ENCODE results near the gene ADCYAP1R1. TPM values are rescaled to one million over a fixed set of nuclear protein-coding genes. Genes with fewer than 3 reads are reported as not detected.

The ADCYAP1R1 gene
- total and polyA plus RNA-seq, 8 donors = 0.25 to 20.1 (median 0.69) TPM

GRCh38 chr7:31133497-31133896 is 81.4 kb downstream of the ADCYAP1R1 start:
- TF ChIP-seq, protein P1, sequence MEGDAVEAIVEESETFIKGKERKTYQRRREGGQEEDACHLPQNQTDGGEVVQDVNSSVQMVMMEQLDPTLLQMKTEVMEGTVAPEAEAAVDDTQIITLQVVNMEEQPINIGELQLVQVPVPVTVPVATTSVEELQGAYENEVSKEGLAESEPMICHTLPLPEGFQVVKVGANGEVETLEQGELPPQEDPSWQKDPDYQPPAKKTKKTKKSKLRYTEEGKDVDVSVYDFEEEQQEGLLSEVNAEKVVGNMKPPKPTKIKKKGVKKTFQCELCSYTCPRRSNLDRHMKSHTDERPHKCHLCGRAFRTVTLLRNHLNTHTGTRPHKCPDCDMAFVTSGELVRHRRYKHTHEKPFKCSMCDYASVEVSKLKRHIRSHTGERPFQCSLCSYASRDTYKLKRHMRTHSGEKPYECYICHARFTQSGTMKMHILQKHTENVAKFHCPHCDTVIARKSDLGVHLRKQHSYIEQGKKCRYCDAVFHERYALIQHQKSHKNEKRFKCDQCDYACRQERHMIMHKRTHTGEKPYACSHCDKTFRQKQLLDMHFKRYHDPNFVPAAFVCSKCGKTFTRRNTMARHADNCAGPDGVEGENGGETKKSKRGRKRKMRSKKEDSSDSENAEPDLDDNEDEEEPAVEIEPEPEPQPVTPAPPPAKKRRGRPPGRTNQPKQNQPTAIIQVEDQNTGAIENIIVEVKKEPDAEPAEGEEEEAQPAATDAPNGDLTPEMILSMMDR (IDR thresholded peaks at IDR 0.05) = no peak
- TF ChIP-seq POLR2AphosphoS5 (IDR thresholded peaks at IDR 0.05) (peak in 1 of 3 donors; percentile 15), EP300 (IDR thresholded peaks at IDR 0.05) (no peak), POLR2A (IDR thresholded peaks at IDR 0.05) (no peak)
- Histone ChIP-seq H3K9me3 (no peaks in the 10 kb centered on the region), H3K27me3 (no peaks in the 10 kb centered on the region), H3K36me3 (no peaks in the 10 kb centered on the region), H3K4me1 (peaks cover 5 to 23% (median 17%) of the 10 kb centered on the region in 4 donors), H3K27ac (peak overlapping the region in 2 of 5 donors; percentile 3 to 44), H3K4me3 (no peak overlapping the region)
- intact Hi-C loops (cut with DNase I; ENCODE audit: low total_unique reads) = loop anchor here (10.0 kb wide), 2 partner anchors 501 to 601 kb away; no protein-coding TSS in a partner anchor
- WGBS, 5 donors = 22 to 46% (median 37%) methylated on average over 3 of the region's 3 CpGs
- no peak for DNase-seq

DNA sequence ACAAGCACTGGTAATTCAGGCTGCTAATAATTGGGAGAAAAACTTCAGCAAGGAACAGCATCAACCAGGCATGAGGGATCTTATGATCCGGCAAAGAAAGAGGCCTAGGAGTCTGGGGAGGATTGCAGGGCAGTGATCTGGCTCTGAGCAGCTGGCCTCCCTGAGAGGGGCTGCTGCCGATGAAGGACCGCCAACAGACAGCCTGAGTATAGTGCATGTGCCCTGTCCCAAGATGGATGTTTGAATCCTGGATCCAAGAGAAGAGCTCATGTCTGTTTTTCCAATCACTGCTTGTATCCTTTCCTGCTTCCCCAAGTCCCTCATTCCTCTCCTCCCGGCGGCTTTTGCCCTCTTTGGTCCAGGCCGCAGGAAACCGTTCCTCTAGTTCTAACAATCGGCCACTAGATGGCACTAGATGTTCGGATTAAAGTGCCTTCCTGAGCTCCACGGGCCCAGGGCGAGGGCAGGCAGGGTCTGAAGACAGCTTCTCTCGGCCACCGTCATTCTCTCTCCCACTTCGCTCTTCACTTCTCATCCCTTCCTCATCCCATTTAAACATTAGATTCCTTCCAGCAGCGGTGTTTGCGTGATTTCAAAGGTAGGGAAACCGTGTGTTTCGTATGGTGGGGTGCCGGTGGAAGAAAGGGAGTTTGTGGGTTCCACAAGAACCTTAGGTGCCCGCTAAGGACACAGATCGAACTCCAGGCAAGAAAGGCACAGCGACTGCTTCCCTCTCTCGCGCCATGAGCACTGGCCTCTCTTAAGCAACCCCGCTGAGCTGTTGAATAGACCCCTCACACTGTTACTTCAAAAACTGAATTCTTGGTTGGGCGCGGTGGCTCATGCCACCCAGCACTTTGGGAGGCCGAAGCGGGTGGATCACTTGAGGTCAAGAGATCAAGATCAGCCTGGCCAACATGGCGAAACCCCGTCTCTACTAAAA is 82.4 kb downstream of the ADCYAP1R1 start:
- Histone ChIP-seq H3K4me1 (peaks cover 5 to 23% (median 17%) of the 10 kb centered on the region in 4 donors), H3K27ac (peak overlapping the region in 2 of 5 donors; percentile 55 to 57), H3K36me3 (no peaks in the 10 kb centered on the region), H3K4me3 (no peak overlapping the region), H3K27me3 (no peaks in the 10 kb centered on the region), H3K9me3 (no peaks in the 10 kb centered on the region)
- TF ChIP-seq, protein P1 (IDR thresholded peaks at IDR 0.05) = peak in 5 of 7 experiments; percentile 60 to 80 (median 72)
- TF ChIP-seq POLR2A (IDR thresholded peaks at IDR 0.05) (no peak), POLR2AphosphoS5 (IDR thresholded peaks at IDR 0.05) (no peak)
- 43 to 50% (median 45%) methylated on average over 31 of the region's 31 CpGs for WGBS, 5 donors
- intact Hi-C loops (cut with DNase I; ENCODE audit: low total_unique reads) = loop anchor here (10.0 kb wide), 2 partner anchors 500 to 600 kb away; no protein-coding TSS in a partner anchor
- peak; percentile 74 to 92 for DNase-seq

- Histone ChIP-seq H3K27me3 (no peaks in the 10 kb centered on the region), H3K9me3 (no peaks in the 10 kb centered on the region), H3K4me1 (peaks cover 5 to 23% (median 17%) of the 10 kb centered on the region in 4 donors), H3K36me3 (no peaks in the 10 kb centered on the region), H3K27ac (no peak overlapping the region), H3K4me3 (no peak overlapping the region)
- DNase-seq = no peak
- TF ChIP-seq, protein P1 (IDR thresholded peaks at IDR 0.05) = no peak
- no peak for TF ChIP-seq POLR2AphosphoS5 (IDR thresholded peaks at IDR 0.05)
- no peak for TF ChIP-seq EP300 (IDR thresholded peaks at IDR 0.05)
- TF ChIP-seq POLR2A (IDR thresholded peaks at IDR 0.05) = no peak
- WGBS, 5 donors = 87 to 96% (median 89%) methylated on average over 7 of the region's 7 CpGs
- intact Hi-C loops (cut with DNase I; ENCODE audit: low total_unique reads) = loop anchor here (10.0 kb wide), 2 partner anchors 498 to 598 kb away; no protein-coding TSS in a partner anchor
Measured at GRCh38 chr7:31137234-31137633, 85.1 kb downstream of the ADCYAP1R1 start.

- no peak overlapping the region for H3K4me3 ChIP-seq
- TF ChIP-seq POLR2A (IDR thresholded peaks at IDR 0.05) (no peak), POLR2AphosphoS5 (IDR thresholded peaks at IDR 0.05) (no peak), EP300 (IDR thresholded peaks at IDR 0.05) (no peak)
- TF ChIP-seq, protein P1 (IDR thresholded peaks at IDR 0.05) = no peak
Measured at GRCh38 chr7:31145339-31145738, 93.2 kb downstream of the ADCYAP1R1 start.

More at GRCh38 chr7:31145339-31145738, 93.2 kb downstream of the ADCYAP1R1 start:
- intact Hi-C loops (cut with DNase I; ENCODE audit: low total_unique reads) = no loop called here
- Histone ChIP-seq H3K9me3 (peaks cover 0 to 12% (median 2%) of the 10 kb centered on the region in 4 donors), H3K36me3 (no peaks in the 10 kb centered on the region), H3K27ac (no peak overlapping the region), H3K27me3 (peaks cover 0 to 15% (median 0%) of the 10 kb centered on the region in 3 donors), H3K4me1 (no peaks in the 10 kb centered on the region)
- no peak for DNase-seq
